Measurements from ENCODE around the gene BRME1.

DNA sequence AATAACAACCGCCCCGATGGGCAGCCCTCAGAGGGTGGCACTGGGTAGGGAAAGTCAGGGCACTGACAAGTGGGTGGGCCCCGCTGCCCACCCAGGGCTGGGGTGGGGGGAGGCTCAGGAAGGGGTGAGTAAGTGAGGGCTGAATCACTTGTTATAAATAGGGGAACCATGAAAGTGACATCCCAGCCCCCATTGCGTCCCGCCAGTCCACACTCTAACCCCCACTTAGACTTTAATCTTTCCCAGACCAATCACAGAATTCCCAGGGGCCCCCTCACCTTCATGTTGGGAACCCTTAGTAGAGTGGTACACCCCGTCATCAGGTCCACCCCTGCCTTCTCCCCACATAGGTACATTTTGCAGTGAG is 66.0 kb downstream of the BRME1 start:
- TF ChIP-seq, protein P1, sequence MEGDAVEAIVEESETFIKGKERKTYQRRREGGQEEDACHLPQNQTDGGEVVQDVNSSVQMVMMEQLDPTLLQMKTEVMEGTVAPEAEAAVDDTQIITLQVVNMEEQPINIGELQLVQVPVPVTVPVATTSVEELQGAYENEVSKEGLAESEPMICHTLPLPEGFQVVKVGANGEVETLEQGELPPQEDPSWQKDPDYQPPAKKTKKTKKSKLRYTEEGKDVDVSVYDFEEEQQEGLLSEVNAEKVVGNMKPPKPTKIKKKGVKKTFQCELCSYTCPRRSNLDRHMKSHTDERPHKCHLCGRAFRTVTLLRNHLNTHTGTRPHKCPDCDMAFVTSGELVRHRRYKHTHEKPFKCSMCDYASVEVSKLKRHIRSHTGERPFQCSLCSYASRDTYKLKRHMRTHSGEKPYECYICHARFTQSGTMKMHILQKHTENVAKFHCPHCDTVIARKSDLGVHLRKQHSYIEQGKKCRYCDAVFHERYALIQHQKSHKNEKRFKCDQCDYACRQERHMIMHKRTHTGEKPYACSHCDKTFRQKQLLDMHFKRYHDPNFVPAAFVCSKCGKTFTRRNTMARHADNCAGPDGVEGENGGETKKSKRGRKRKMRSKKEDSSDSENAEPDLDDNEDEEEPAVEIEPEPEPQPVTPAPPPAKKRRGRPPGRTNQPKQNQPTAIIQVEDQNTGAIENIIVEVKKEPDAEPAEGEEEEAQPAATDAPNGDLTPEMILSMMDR (conservative IDR thresholded peaks at IDR 0.05; ENCODE audit: low read length) = no peak
- TF ChIP-seq EZH2phosphoT487 (IDR thresholded peaks at IDR 0.05; ENCODE audit: borderline replicate concordance) = no peak

Data from Loucy (cell line).